GM19372 (cell line): ENCODE data around the gene AJAP1.
"Not testable (repeated sequence)": the region's sequence is repeated elsewhere in the genome, so short reads cannot be mapped to it uniquely, and the experiment has no call there.

Source experiments
- ATAC-seq: cut with Tn5 transposase; IDR thresholded peaks from one replicate; pipeline ENCODE4 v1.9.1; 2021; ENCODE audit warnings: mild to moderate bottlenecking, low read depth, moderate library complexity; ENCODE audit not compliant: unreplicated experiment

The AJAP1 gene, protein sequence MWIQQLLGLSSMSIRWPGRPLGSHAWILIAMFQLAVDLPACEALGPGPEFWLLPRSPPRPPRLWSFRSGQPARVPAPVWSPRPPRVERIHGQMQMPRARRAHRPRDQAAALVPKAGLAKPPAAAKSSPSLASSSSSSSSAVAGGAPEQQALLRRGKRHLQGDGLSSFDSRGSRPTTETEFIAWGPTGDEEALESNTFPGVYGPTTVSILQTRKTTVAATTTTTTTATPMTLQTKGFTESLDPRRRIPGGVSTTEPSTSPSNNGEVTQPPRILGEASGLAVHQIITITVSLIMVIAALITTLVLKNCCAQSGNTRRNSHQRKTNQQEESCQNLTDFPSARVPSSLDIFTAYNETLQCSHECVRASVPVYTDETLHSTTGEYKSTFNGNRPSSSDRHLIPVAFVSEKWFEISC

GRCh38 chr1:4653796-4654725 lies at the start of gene AJAP1:
TSS of gene AJAP1 (plus strand) at chr1:4654609. CDS start at chr1:4655426, 817 bp downstream.
- ATAC-seq: no peak

DNA sequence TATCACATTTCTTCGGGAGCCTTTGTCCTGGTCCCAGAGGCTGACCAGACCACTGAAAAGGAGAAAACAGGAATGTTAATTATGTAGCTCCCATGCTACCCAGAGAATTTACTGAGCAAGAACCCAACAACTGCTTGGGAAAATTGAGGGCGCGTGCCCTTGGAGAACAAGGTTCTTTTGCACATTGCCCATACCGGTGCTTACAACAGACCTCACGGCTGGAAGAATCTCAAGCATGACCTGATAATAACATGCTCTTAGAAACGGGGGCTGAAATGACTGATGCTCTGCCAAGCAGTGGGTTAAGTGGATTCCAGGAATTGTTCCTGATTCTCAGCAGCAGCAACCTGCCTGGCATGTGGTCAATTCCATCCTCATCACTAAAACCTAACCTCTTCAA lies 49.3 kb upstream of the AJAP1 start:
- ATAC-seq: no peak

DNA sequence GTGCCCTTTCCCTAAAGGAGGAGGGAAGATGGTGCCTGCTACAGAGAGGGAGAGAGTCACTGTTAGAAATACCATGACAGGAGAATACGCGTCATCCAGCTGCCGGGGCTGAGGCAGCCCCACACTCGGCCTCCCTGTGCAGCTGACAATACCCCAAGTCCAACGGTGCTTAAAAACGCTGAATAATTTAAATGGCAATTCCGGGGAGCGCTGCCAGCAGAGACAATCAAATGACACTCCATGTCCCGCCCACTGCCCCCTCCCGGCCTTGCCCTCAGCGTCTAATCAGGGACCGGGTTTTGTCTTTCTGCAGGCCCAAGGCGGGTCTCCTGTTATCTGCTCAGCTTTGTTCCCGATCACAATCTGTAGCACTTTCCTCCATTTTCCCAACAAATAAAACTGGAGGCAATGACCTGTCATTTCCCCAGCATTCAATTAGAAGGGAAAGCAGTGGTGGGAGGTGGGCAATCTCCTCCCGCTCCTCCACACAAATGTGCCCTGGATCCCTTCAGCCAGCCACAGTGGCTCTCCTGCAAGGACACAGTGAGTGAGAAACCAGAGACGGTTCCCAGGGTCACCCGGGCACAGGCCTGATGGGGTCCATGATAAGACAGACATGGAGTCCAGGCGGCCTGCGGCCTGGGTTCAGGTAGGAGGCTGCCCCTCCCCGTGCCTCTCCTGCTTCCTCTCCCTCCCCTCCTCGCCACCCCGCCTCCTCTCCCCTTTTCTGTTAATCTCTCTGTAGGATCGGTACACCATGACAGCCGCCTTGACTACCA lies 42.7 kb upstream of the AJAP1 start:
- ATAC-seq: no peak

DNA sequence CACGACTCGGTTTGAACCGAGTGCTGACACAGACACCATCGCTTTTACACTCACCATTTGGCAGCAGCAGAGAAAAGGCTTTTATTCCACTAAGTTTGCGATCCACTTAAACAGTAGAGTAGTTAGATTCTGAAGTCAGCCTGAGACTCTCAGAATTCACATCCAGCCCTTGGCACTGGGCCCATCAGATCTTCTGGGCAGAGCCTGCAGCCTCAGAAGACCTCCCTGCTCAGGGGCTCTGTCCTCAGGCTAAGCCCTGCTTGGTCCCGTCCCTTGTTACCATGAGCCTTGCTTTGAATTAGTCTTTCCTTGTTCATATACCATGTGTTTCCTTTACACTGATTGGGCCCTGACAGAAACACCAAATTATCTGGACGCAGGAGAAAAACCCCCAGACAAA lies 41.4 kb upstream of the AJAP1 start:
- ATAC-seq: no peak

- no peak for ATAC-seq
Measured at GRCh38 chr1:4613606-4614370, 40.6 kb upstream of the AJAP1 start.

DNA sequence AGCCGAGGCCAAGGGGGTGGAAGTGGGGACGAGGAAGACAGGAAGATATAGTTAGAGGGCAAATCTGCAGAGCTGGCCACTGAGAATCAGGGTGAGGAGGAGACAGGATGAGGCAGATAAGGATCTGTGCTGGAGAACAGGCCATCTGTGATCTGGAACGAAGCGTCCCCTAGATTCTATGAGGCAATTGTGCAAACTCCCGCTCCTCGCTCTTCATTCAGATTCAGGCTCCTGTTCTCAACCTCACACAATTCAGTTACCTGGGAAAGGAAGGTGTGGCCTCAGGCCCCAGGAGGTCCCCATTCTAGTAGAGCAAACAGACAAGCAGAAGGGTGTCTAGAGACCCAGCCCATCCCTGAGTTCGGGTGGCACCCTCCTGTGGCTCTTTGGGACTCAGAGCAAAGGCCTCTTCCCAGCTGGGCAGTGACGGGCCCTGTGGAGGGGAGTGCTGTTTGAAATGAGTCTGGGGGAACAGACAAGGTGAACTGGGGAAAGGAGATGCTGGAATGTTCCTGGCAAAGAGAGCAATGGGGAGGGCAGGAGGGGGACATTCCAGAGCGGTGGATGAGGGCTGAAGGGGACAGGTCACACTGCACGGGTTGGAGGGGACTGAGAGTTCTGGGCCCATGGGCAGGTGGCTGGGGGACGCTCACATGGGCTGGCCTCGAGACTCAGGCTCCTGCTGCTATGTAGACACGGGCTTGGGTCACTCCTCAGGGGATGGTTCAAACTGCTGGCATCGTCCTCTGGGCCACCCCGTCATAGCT lies 39.9 kb upstream of the AJAP1 start:
- ATAC-seq: no peak

GRCh38 chr1:4615138-4615470 lies 39.3 kb upstream of the AJAP1 start:
- no peak for ATAC-seq

DNA sequence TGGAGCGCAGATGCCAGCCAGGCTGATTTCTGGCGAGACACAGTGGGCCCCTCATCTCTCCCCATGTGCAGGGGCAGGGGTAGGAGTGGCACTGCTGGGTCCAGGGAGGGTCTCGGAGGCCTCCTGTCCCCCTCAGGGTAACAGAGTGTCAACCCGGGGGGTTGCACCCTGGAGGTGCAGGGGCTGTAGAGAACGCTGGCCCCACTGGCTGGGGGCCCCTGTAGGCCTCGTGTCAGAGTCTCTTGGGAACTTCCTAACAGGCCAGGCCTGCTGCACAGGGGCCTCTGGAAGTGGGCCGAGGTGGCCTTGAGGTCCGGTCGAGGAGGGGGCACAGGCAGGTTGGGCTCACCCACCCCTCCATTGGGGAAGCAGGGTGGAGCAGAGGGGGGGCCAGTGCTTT lies 38.9 kb upstream of the AJAP1 start:
- no peak for ATAC-seq

- ATAC-seq: no peak
Measured at GRCh38 chr1:4616831-4617465, 37.5 kb upstream of the AJAP1 start.

DNA sequence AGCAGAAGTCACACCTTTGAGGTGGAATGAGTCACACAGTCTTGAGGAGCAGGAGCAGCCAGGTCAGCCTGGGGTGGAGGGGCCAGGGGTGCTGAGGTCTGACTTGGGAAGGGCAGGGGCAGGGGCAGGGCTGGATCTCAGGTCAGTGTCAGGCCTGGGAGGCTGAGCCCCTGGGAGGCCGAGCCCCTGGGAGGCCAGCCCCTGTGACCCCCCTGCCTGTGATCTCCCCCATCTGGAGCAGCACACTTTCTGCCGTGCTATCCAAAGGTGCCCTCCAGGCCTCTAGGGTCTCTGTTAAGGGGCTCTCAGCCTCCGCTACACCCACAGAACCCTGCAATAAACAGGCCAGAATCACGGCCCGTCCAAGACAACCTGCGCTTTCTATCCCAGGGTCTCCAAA lies 36.9 kb upstream of the AJAP1 start:
- no peak for ATAC-seq

DNA sequence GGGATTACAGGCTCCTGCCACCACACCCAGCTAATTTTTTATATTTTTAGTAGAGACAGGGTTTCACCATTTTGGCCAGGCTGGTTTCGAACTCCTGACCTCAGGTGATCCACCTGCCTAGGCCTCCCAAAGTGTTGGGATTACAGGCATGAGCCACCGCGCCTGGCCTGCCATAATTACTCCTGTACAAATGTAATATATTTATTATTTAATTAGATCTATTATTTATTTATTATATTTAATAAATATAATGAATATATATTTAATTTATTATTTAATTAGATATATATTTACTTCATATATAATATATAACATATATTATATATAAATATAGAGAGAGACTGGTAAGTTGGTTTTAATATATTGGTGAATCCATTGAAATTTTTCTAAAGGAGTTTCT lies 35.6 kb upstream of the AJAP1 start:
- ATAC-seq: not testable (repeated sequence)

DNA sequence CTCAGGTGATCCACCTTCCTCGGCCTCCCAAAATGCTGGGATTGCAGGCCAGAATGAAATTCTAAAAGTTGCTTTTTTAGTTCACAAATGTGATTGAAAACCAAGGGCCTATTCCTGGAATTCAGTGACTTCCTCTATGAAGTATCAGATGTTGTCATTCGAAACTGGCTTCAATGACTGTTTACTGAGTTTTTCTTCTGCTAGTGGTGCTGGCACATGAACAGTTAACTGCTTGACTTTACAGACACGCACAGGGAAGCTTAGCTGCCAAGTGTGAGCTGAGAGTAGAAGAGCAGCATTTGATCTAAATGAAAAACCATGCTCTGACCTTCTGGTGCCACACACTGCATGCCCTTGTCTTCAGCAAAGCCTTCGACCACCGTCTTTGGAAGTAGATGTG lies 32.8 kb upstream of the AJAP1 start:
- no peak for ATAC-seq

GRCh38 chr1:4622821-4623220 lies 31.6 kb upstream of the AJAP1 start:
- no peak for ATAC-seq

DNA sequence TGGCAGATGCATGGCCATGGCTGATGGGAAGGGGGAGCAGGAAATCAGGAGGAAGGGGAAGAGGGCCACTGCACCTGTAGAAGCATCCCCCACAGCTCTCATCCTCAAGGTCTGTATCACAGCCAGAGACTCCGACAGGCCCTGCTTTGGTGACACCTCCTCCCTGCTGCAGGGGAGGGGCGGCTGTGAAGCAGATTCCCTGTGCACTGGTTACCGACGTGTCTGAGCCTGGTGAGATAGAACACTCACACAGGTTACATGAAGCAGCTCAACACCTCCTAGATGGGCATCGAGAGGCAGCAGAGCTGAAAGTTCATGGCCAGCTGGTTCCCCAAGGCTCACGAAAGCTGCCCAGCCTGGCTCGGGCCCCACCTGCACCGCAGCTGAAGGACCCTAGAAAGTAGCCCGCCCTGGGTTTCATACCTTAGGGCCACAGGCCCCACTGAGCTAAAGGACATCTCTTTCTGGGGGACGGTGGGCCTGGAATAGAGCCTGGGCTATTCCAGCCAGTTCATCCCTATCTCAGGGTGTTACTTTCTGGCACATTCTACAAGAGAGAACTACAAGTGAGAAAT lies 30.2 kb upstream of the AJAP1 start:
- no peak for ATAC-seq

GRCh38 chr1:4624801-4625200 lies 29.6 kb upstream of the AJAP1 start:
- ATAC-seq: no peak

- no peak for ATAC-seq
Measured at GRCh38 chr1:4626061-4626460, 28.3 kb upstream of the AJAP1 start.

GRCh38 chr1:4626560-4627319 lies 27.7 kb upstream of the AJAP1 start:
- ATAC-seq: no peak

- no peak for ATAC-seq
Measured at GRCh38 chr1:4627353-4627752, 27.1 kb upstream of the AJAP1 start.
